Cortex of kidney (tissue), 1 donor: Measurements from ENCODE around the gene MAD1L1.

Experiments
- DNase-seq: peaks from one replicate; lab custom pipeline; 2025; lab: John Stamatoyannopoulos, UW

Gene MAD1L1

GRCh38 chr7:2200584-2200980, 32.2 kb downstream of the MAD1L1 start:
- DNase-seq, result no peak

GRCh38 chr7:2199956-2200583, 32.7 kb downstream of the MAD1L1 start:
- DNase-seq, result no peak

GRCh38 chr7:2199528-2199927, 33.2 kb downstream of the MAD1L1 start:
- no peak for DNase-seq

- DNase-seq, result no peak
Observed at GRCh38 chr7:2198760-2199159, 34.0 kb downstream of the MAD1L1 start.

GRCh38 chr7:2198206-2198605, 34.5 kb downstream of the MAD1L1 start:
- DNase-seq, result no peak

- DNase-seq, result no peak
Observed at GRCh38 chr7:2197436-2198155, 35.1 kb downstream of the MAD1L1 start.

GRCh38 chr7:2196381-2197378, 36.1 kb downstream of the MAD1L1 start:
- DNase-seq, result no peak

GRCh38 chr7:2195400-2196246, 37.1 kb downstream of the MAD1L1 start:
- DNase-seq, result no peak

- no peak for DNase-seq
Observed at GRCh38 chr7:2193575-2194305, 39.0 kb downstream of the MAD1L1 start.

- no peak for DNase-seq
Observed at GRCh38 chr7:2192831-2193534, 39.8 kb downstream of the MAD1L1 start.

GRCh38 chr7:2191016-2191415, 41.7 kb downstream of the MAD1L1 start:
- DNase-seq, result no peak

GRCh38 chr7:2190531-2190930, 42.2 kb downstream of the MAD1L1 start:
- no peak for DNase-seq

- no peak for DNase-seq
Observed at GRCh38 chr7:2186166-2186565, 46.6 kb downstream of the MAD1L1 start.

GRCh38 chr7:2185715-2186114, 47.0 kb downstream of the MAD1L1 start:
- DNase-seq, result no peak

- no peak for DNase-seq
Observed at GRCh38 chr7:2182461-2182860, 50.3 kb downstream of the MAD1L1 start.

GRCh38 chr7:2181077-2181854, 51.5 kb downstream of the MAD1L1 start:
- DNase-seq, result no peak

GRCh38 chr7:2180081-2180480, 52.7 kb downstream of the MAD1L1 start:
- DNase-seq, result no peak

GRCh38 chr7:2175514-2175913, 57.2 kb downstream of the MAD1L1 start:
- no peak for DNase-seq

- no peak for DNase-seq
Observed at GRCh38 chr7:2175091-2175490, 57.7 kb downstream of the MAD1L1 start.
